ENCODE measurements around the gene CDH6.

DNA sequence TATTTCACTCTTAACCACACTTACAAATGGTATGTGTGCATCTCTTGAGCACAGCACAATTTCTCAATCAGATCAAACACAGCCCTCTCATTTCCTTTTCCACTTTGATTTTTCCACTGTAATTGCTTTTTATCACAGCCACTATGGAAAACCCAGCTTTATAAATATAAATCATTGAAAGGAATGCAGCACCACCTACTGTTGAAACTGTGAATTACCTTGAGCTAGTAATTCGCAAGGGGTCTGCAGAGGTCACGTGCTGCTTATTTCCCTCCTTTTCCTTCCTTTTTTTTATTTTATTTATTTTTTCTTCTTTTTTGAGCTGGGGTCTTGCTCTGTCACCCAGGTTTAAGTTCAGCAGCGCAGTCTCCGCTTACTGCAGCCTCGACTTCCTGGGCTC lies 76.9 kb downstream of the CDH6 start:
- TF ChIP-seq POLR2AphosphoS5 (IDR thresholded peaks at IDR 0.05; ENCODE audit: low read depth, low read length) (no peak), GABPA (IDR thresholded peaks at IDR 0.05; ENCODE audit: low read depth) (no peak), RAD21 (IDR thresholded peaks at IDR 0.05; ENCODE audit: low read length) (peak; percentile 68), YY1 (IDR thresholded peaks at IDR 0.05; ENCODE audit: low read depth) (no peak), SMC3 (IDR thresholded peaks at IDR 0.05; ENCODE audit: low read depth, low read length) (no peak; the same call in 1 of the 2 replicates), MXI1 (IDR thresholded peaks at IDR 0.05; ENCODE audit: low read depth, low read length) (no peak), NFIC (IDR thresholded peaks at IDR 0.05; ENCODE audit: borderline replicate concordance) (no peak), SIN3A (IDR thresholded peaks at IDR 0.05; ENCODE audit: borderline replicate concordance, low read depth, low read length) (no peak), JUND (IDR thresholded peaks at IDR 0.05) (no peak)
- TF ChIP-seq, protein P1, sequence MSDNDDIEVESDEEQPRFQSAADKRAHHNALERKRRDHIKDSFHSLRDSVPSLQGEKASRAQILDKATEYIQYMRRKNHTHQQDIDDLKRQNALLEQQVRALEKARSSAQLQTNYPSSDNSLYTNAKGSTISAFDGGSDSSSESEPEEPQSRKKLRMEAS (IDR thresholded peaks at IDR 0.05; ENCODE audit: low read depth) = no peak
- TF ChIP-seq, protein P2, sequence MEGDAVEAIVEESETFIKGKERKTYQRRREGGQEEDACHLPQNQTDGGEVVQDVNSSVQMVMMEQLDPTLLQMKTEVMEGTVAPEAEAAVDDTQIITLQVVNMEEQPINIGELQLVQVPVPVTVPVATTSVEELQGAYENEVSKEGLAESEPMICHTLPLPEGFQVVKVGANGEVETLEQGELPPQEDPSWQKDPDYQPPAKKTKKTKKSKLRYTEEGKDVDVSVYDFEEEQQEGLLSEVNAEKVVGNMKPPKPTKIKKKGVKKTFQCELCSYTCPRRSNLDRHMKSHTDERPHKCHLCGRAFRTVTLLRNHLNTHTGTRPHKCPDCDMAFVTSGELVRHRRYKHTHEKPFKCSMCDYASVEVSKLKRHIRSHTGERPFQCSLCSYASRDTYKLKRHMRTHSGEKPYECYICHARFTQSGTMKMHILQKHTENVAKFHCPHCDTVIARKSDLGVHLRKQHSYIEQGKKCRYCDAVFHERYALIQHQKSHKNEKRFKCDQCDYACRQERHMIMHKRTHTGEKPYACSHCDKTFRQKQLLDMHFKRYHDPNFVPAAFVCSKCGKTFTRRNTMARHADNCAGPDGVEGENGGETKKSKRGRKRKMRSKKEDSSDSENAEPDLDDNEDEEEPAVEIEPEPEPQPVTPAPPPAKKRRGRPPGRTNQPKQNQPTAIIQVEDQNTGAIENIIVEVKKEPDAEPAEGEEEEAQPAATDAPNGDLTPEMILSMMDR (IDR thresholded peaks at IDR 0.05) = peak; percentile 66
- TF ChIP-seq, protein P3, sequence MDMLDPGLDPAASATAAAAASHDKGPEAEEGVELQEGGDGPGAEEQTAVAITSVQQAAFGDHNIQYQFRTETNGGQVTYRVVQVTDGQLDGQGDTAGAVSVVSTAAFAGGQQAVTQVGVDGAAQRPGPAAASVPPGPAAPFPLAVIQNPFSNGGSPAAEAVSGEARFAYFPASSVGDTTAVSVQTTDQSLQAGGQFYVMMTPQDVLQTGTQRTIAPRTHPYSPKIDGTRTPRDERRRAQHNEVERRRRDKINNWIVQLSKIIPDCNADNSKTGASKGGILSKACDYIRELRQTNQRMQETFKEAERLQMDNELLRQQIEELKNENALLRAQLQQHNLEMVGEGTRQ (IDR thresholded peaks at IDR 0.05; ENCODE audit: borderline replicate concordance, low read depth, low read length) = no peak
- TF ChIP-seq, protein P4, sequence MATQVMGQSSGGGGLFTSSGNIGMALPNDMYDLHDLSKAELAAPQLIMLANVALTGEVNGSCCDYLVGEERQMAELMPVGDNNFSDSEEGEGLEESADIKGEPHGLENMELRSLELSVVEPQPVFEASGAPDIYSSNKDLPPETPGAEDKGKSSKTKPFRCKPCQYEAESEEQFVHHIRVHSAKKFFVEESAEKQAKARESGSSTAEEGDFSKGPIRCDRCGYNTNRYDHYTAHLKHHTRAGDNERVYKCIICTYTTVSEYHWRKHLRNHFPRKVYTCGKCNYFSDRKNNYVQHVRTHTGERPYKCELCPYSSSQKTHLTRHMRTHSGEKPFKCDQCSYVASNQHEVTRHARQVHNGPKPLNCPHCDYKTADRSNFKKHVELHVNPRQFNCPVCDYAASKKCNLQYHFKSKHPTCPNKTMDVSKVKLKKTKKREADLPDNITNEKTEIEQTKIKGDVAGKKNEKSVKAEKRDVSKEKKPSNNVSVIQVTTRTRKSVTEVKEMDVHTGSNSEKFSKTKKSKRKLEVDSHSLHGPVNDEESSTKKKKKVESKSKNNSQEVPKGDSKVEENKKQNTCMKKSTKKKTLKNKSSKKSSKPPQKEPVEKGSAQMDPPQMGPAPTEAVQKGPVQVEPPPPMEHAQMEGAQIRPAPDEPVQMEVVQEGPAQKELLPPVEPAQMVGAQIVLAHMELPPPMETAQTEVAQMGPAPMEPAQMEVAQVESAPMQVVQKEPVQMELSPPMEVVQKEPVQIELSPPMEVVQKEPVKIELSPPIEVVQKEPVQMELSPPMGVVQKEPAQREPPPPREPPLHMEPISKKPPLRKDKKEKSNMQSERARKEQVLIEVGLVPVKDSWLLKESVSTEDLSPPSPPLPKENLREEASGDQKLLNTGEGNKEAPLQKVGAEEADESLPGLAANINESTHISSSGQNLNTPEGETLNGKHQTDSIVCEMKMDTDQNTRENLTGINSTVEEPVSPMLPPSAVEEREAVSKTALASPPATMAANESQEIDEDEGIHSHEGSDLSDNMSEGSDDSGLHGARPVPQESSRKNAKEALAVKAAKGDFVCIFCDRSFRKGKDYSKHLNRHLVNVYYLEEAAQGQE (IDR thresholded peaks at IDR 0.05; ENCODE audit: low read depth, low read length) = no peak
- TF ChIP-seq, protein P5, sequence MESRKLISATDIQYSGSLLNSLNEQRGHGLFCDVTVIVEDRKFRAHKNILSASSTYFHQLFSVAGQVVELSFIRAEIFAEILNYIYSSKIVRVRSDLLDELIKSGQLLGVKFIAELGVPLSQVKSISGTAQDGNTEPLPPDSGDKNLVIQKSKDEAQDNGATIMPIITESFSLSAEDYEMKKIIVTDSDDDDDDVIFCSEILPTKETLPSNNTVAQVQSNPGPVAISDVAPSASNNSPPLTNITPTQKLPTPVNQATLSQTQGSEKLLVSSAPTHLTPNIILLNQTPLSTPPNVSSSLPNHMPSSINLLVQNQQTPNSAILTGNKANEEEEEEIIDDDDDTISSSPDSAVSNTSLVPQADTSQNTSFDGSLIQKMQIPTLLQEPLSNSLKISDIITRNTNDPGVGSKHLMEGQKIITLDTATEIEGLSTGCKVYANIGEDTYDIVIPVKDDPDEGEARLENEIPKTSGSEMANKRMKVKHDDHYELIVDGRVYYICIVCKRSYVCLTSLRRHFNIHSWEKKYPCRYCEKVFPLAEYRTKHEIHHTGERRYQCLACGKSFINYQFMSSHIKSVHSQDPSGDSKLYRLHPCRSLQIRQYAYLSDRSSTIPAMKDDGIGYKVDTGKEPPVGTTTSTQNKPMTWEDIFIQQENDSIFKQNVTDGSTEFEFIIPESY (IDR thresholded peaks at IDR 0.05; ENCODE audit: borderline replicate concordance, low read depth) = no peak
